NCI-H2107 treated with DMSO at 0.1 percent for 48 hours (cell line): ENCODE data around the gene CSTF2T.

Experiments
- DNase-seq: peaks from one replicate; lab custom pipeline; 2025; ENCODE audit not compliant: unreplicated experiment; lab: John Stamatoyannopoulos, UW

Gene CSTF2T

DNA sequence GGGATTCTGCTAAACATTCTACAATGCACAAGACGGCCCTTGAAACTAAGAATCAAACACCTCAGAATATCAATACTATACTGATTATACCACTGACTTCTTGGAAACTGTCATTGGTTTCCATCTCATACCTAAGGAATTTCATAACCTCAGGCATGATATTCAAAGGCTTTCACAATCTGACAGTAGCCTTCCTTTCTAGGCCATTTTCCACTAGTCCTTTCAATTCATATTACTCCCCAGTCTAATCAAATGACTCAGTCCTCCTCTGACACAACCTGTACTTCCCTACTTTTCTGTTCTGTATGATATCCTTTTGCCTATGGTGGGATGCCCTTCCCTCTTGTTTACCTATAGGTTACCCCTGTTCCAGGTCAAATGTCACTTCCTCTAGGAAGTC is 48.3 kb downstream of the CSTF2T start:
- no peak for DNase-seq

DNA sequence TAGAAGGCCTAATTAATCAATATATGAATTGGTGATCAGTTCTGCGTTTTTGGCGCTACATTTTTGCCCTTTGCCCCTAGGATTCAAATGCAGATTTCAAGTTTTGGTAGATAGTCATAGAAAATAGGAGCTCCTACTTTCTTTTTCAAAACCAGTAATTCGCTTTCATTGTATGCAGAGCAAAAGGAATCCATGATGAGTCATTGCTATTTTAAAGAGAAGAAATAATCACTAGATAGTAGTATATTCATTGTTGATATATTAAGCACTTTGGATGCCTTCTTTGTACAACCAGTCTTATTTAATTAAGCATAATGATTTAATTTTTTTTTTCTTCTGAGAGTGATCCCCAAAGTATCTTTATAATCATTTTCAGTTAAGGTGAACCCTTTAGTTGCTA is 50.3 kb downstream of the CSTF2T start:
- no peak for DNase-seq
